Stomach (tissue), 4 donors: ENCODE measurements around the gene TCIRG1.

Experiments
- EP300 ChIP-seq: sonication (generic); formaldehyde crosslinking; IDR thresholded peaks from one replicate; pipeline ENCODE4 v1.6.1; 2017; ENCODE audit warnings: antibody characterized with exemption
- POLR2A ChIP-seq, 4 donors: fragments of 450-650 bp; IDR thresholded peaks; one replicate each; pipeline ENCODE4 v1.6.1; 2016; ENCODE audit warnings: antibody characterized with exemption in 4 of 4, control low read depth in 2 of 4, mild to moderate bottlenecking in 1 of 4, moderate library complexity in 1 of 4
- TF ChIP-seq, protein P1 (sequence below), 7 experiments: fragments of 450-650 bp in 4 of 7; fragments of 200-600 bp in 3 of 7; sonication (generic) in 3 of 7; IDR thresholded peaks; one replicate each; pipeline ENCODE4 v1.5.1; 2016 to 2019; ENCODE audit warnings: antibody characterized with exemption in 7 of 7, control low read depth in 2 of 7, mild to moderate bottlenecking in 1 of 7

DNA sequence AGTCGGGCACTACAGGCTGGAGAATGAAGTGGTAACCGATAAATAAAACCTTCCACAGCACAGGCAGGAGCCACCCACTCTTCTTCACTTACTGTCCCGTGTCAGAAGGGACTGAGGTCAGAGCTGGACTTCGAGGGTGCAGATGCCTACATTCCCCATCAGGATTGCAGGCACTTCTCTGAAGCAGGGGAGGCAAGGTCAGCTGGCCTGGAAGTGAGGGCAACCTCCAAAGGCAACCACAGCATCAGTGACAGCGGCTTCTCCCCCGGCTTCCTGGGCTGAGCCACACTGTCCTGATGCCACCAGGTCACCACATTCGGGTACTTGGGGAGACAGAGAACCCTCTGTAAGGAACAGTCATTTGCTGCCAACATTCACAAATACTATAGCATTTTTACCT, 22.7 kb downstream of the TCIRG1 start:
- TF ChIP-seq POLR2A (IDR thresholded peaks at IDR 0.05) (no peak), EP300 (no peak)
- TF ChIP-seq, protein P1, sequence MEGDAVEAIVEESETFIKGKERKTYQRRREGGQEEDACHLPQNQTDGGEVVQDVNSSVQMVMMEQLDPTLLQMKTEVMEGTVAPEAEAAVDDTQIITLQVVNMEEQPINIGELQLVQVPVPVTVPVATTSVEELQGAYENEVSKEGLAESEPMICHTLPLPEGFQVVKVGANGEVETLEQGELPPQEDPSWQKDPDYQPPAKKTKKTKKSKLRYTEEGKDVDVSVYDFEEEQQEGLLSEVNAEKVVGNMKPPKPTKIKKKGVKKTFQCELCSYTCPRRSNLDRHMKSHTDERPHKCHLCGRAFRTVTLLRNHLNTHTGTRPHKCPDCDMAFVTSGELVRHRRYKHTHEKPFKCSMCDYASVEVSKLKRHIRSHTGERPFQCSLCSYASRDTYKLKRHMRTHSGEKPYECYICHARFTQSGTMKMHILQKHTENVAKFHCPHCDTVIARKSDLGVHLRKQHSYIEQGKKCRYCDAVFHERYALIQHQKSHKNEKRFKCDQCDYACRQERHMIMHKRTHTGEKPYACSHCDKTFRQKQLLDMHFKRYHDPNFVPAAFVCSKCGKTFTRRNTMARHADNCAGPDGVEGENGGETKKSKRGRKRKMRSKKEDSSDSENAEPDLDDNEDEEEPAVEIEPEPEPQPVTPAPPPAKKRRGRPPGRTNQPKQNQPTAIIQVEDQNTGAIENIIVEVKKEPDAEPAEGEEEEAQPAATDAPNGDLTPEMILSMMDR (IDR thresholded peaks at IDR 0.05), result no peak
